Activated CD8-positive, alpha-beta memory T cell treated with anti-CD3 and anti-CD28 coated beads for 24 hours (primary cell): Measurements from ENCODE around the gene TMEM244.
"Not testable (repeated sequence)": the region's sequence is repeated elsewhere in the genome, so short reads cannot be mapped to it uniquely, and the experiment has no call there.

ENCODE experiments used
- DNase-seq: peaks from one replicate; pipeline ENCODE4 v3.0.0-alpha.2; 2020

Gene TMEM244

GRCh38 chr6:129860908-129861665, at the start of gene TMEM244:
Gene TMEM244, minus strand, starts transcription at chr6:129861315. Its CDS starts 127 bp downstream, at chr6:129861188.
- DNase-seq, result no peak

GRCh38 chr6:129908858-129909257, 47.7 kb upstream of the TMEM244 start:
- DNase-seq, result no peak

GRCh38 chr6:129908356-129908755, 47.2 kb upstream of the TMEM244 start:
- no peak for DNase-seq

- no peak for DNase-seq
Observed at GRCh38 chr6:129906515-129907077, 45.5 kb upstream of the TMEM244 start.

- no peak for DNase-seq
Observed at GRCh38 chr6:129903082-129903481, 42.0 kb upstream of the TMEM244 start.

GRCh38 chr6:129902681-129903080, 41.6 kb upstream of the TMEM244 start:
- no peak for DNase-seq

- no peak for DNase-seq
Observed at GRCh38 chr6:129901910-129902309, 40.8 kb upstream of the TMEM244 start.

GRCh38 chr6:129895692-129896091, 34.6 kb upstream of the TMEM244 start:
- no peak for DNase-seq

GRCh38 chr6:129894921-129895320, 33.8 kb upstream of the TMEM244 start:
- DNase-seq, result no peak

GRCh38 chr6:129893640-129894039, 32.5 kb upstream of the TMEM244 start:
- DNase-seq, result no peak

- DNase-seq, result no peak
Observed at GRCh38 chr6:129890701-129891100, 29.6 kb upstream of the TMEM244 start.

- DNase-seq, result no peak
Observed at GRCh38 chr6:129890164-129890563, 29.0 kb upstream of the TMEM244 start.

- no peak for DNase-seq
Observed at GRCh38 chr6:129889580-129889979, 28.5 kb upstream of the TMEM244 start.

- DNase-seq, result no peak
Observed at GRCh38 chr6:129886401-129887155, 25.5 kb upstream of the TMEM244 start.

GRCh38 chr6:129884211-129884610, 23.1 kb upstream of the TMEM244 start:
- DNase-seq, result no peak

- no peak for DNase-seq
Observed at GRCh38 chr6:129882510-129883023, 21.5 kb upstream of the TMEM244 start.

- not testable (repeated sequence) for DNase-seq
Observed at GRCh38 chr6:129877894-129878293, 16.8 kb upstream of the TMEM244 start.

- DNase-seq, result no peak
Observed at GRCh38 chr6:129875610-129876520, 14.8 kb upstream of the TMEM244 start.

- no peak for DNase-seq
Observed at GRCh38 chr6:129874837-129875236, 13.7 kb upstream of the TMEM244 start.

GRCh38 chr6:129872586-129872985, 11.5 kb upstream of the TMEM244 start:
- DNase-seq, result no peak

GRCh38 chr6:129871221-129871620, 10.1 kb upstream of the TMEM244 start:
- DNase-seq, result no peak

GRCh38 chr6:129867403-129867802, 6.3 kb upstream of the TMEM244 start:
- no peak for DNase-seq

GRCh38 chr6:129866688-129867087, 5.6 kb upstream of the TMEM244 start:
- DNase-seq, result no peak
